OCI-LY3 (cell line): ENCODE results near the gene METTL24.

Experiments
- EZH2phosphoT487 ChIP-seq: fragments of 200-600 bp; shearing (Covaris generic); IDR thresholded peaks from 2 replicates; pipeline ENCODE4 v1.6.1; 2018; ENCODE audit warnings: antibody characterized with exemption, mixed run types, low read depth
- TF ChIP-seq, protein P1 (sequence below): fragments of 200-600, 300-600 bp; sonication (generic); IDR thresholded peaks from 2 replicates; pipeline ENCODE4 v1.5.1; 2014; ENCODE audit warnings: antibody characterized with exemption, low read length, low read depth

DNA sequence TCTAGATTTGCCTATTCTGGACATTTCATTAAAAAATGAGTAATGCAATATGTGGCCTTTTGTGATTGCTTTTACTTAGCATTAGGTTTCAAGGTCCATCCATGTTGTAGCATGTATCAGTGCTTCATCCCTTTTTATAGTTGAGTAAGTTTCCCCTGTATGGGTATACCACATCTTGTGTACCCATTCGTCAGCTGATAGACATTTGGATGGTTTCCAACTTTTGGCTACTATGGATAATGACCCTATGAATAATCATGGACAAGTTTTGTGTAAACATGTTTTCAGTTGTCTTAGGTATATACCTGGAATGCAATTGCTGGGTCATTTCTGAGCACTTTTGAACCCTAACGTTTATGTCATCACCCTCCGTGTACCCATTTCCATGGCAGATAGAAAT, 15.4 kb downstream of the METTL24 start:
- TF ChIP-seq, protein P1, sequence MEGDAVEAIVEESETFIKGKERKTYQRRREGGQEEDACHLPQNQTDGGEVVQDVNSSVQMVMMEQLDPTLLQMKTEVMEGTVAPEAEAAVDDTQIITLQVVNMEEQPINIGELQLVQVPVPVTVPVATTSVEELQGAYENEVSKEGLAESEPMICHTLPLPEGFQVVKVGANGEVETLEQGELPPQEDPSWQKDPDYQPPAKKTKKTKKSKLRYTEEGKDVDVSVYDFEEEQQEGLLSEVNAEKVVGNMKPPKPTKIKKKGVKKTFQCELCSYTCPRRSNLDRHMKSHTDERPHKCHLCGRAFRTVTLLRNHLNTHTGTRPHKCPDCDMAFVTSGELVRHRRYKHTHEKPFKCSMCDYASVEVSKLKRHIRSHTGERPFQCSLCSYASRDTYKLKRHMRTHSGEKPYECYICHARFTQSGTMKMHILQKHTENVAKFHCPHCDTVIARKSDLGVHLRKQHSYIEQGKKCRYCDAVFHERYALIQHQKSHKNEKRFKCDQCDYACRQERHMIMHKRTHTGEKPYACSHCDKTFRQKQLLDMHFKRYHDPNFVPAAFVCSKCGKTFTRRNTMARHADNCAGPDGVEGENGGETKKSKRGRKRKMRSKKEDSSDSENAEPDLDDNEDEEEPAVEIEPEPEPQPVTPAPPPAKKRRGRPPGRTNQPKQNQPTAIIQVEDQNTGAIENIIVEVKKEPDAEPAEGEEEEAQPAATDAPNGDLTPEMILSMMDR: no peak
- no peak for TF ChIP-seq EZH2phosphoT487
